ENCODE results near the gene ASXL3. TPM values are rescaled to one million over a fixed set of nuclear protein-coding genes. Genes with fewer than 3 reads are reported as not detected.

ASXL3 gene
- total and polyA plus RNA-seq, 2 donors (not counting 1 experiment from before 2014, with no cell fraction given) = 0.02 TPM; not detected in 1

DNA sequence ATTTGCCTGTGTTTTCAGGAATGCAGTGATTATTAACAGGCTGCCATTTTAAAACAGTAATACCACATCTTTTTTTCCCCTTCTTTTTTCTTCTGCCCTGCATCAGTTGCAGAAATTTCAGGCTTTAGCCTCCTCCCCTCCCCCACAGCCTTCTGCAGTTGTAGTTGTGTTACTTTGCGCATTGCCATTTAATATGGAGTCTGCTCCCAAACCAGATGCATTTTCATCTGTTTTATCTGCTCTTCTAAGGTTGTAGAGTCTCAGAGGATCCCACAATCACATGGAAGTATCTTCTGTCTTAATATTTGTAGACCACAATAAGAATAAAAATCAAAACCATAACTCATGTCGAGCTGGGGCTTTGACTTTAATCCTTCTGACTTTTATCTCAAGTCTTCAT lies 3.8 kb downstream of the ASXL3 start:
- Histone ChIP-seq H3K27me3 (replicated peaks in 1 of 4; ENCODE audit: control extremely low read depth in 1 of 4, control insufficient read depth in 3 of 4, insufficient read depth in 4 of 4, low read length in 3 of 4) (peaks cover 0 to 19% (median 11%) of the 10 kb centered on the region in 4 experiments), H3K9me3 (ENCODE audit: control extremely low read depth in 1 of 3, control insufficient read depth in 2 of 3, insufficient read depth in 1 of 3, low read length in 2 of 3) (peaks cover 0 to 10% (median 0%) of the 10 kb centered on the region in 3 donors), H3K4me1 (ENCODE audit: control insufficient read depth in 2 of 2, insufficient read depth in 2 of 2, low read length in 2 of 2) (peaks cover 12 to 14% of the 10 kb centered on the region in 2 donors), H3K79me2 (ENCODE audit: control insufficient read depth, insufficient read depth, low read length) (no peaks in the 10 kb centered on the region), H4K20me1 (ENCODE audit: control insufficient read depth, insufficient read depth, low read length, poor library complexity, severe bottlenecking) (no peaks in the 10 kb centered on the region), H3K4me3 (ENCODE audit: control extremely low read depth in 1 of 5, extremely low read depth in 1 of 5, insufficient read depth in 1 of 5, low read depth in 2 of 5, low read length in 4 of 5) (no peak overlapping the region), H3K27ac (ENCODE audit: low read length in 2 of 2) (no peak overlapping the region), H3K36me3 (replicated peaks in 1 of 2; ENCODE audit: control extremely low read depth in 1 of 2, control insufficient read depth in 1 of 2, extremely low read depth in 1 of 2, insufficient read depth in 2 of 2, low read length in 1 of 2) (no peaks in the 10 kb centered on the region), H3K4me2 (replicated peaks; ENCODE audit: low read depth, low read length, poor library complexity, severe bottlenecking) (no peak overlapping the region), H3K9ac (ENCODE audit: low read length) (no peak overlapping the region), H2AFZ (ENCODE audit: insufficient read depth, low read depth, low read length, poor library complexity, severe bottlenecking) (no peak overlapping the region)
- no peak overlapping the region for H3K4me3 Mint-ChIP-seq
- ChIA-PET POLR2A (no interaction called here), CTCF (no interaction called here)
- no peak for DNase-seq
- H3K9me3 Mint-ChIP-seq (ENCODE audit: insufficient read depth) = no peaks in the 10 kb centered on the region
- WGBS (ENCODE audit: insufficient coverage) = no CpG with 5 or more reads among the region's 2 CpGs
- TF ChIP-seq, protein P1, sequence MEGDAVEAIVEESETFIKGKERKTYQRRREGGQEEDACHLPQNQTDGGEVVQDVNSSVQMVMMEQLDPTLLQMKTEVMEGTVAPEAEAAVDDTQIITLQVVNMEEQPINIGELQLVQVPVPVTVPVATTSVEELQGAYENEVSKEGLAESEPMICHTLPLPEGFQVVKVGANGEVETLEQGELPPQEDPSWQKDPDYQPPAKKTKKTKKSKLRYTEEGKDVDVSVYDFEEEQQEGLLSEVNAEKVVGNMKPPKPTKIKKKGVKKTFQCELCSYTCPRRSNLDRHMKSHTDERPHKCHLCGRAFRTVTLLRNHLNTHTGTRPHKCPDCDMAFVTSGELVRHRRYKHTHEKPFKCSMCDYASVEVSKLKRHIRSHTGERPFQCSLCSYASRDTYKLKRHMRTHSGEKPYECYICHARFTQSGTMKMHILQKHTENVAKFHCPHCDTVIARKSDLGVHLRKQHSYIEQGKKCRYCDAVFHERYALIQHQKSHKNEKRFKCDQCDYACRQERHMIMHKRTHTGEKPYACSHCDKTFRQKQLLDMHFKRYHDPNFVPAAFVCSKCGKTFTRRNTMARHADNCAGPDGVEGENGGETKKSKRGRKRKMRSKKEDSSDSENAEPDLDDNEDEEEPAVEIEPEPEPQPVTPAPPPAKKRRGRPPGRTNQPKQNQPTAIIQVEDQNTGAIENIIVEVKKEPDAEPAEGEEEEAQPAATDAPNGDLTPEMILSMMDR (IDR thresholded peaks at IDR 0.05) = no peak
- no peak for TF ChIP-seq EZH2 (IDR thresholded peaks at IDR 0.05; ENCODE audit: borderline replicate concordance, insufficient read depth, low read depth, low read length, poor library complexity, severe bottlenecking)
- H3K27me3 Mint-ChIP-seq = peaks cover 10% of the 10 kb centered on the region
- H3K27ac Mint-ChIP-seq = no peak overlapping the region
- intact Hi-C loops (cut with micrococcal nuclease) = no loop called here
- ATAC-seq (ENCODE audit: low read depth) = no peak
- H3K4me1 Mint-ChIP-seq = peaks cover 6% of the 10 kb centered on the region

DNA sequence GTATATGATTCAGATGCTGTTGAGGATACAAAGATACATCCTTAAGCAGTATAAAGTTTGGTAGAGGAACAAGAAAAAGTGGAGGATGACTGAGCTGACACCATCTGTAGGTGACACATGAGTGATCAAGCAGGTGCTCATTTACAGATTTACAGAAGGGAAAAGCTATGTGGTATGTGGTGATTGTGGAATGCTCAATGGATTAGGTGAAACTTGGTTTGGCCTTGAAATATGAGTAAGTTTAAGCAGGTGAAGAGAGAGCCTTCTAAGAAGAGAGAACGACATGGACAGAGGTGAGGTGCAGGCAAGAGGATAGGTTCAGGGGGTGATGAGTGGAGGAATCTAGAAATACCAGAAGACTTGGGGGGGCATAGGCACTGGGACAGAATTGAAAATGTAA lies 5.9 kb downstream of the ASXL3 start:
- H3K9ac ChIP-seq (ENCODE audit: low read length) = no peak overlapping the region
- no peaks in the 10 kb centered on the region for H3K79me2 ChIP-seq (ENCODE audit: control insufficient read depth, insufficient read depth, low read length)
- Mint-ChIP-seq H3K27me3 (peaks cover 3% of the 10 kb centered on the region), H3K4me3 (no peak overlapping the region), H3K27ac (no peak overlapping the region), H3K4me1 (no peaks in the 10 kb centered on the region), H3K9me3 (ENCODE audit: insufficient read depth) (no peaks in the 10 kb centered on the region)
- no peak for TF ChIP-seq EZH2 (IDR thresholded peaks at IDR 0.05; ENCODE audit: borderline replicate concordance, insufficient read depth, low read depth, low read length, poor library complexity, severe bottlenecking)
- TF ChIP-seq, protein P1 (IDR thresholded peaks at IDR 0.05) = no peak
- WGBS (ENCODE audit: insufficient coverage) = 95% methylated on average over 1 of the region's 1 CpG
- peaks cover 0 to 2% (median 1%) of the 10 kb centered on the region in 3 donors for H3K9me3 ChIP-seq (ENCODE audit: control extremely low read depth in 1 of 3, control insufficient read depth in 2 of 3, insufficient read depth in 1 of 3, low read length in 2 of 3)
- ChIA-PET CTCF (no interaction called here), POLR2A (no interaction called here)
- intact Hi-C loops (cut with micrococcal nuclease) = no loop called here
- H3K27me3 ChIP-seq (replicated peaks in 1 of 4; ENCODE audit: control extremely low read depth in 1 of 4, control insufficient read depth in 3 of 4, insufficient read depth in 4 of 4, low read length in 3 of 4) = peaks cover 0 to 16% (median 5%) of the 10 kb centered on the region in 4 experiments
- H3K4me1 ChIP-seq (ENCODE audit: control insufficient read depth in 2 of 2, insufficient read depth in 2 of 2, low read length in 2 of 2) = peaks cover 3 to 4% of the 10 kb centered on the region in 2 donors
- H3K36me3 ChIP-seq (replicated peaks in 1 of 2; ENCODE audit: control extremely low read depth in 1 of 2, control insufficient read depth in 1 of 2, extremely low read depth in 1 of 2, insufficient read depth in 2 of 2, low read length in 1 of 2) = no peaks in the 10 kb centered on the region
- no peaks in the 10 kb centered on the region for H4K20me1 ChIP-seq (ENCODE audit: control insufficient read depth, insufficient read depth, low read length, poor library complexity, severe bottlenecking)
- H2AFZ ChIP-seq (ENCODE audit: insufficient read depth, low read depth, low read length, poor library complexity, severe bottlenecking) = no peak overlapping the region
- no peak for DNase-seq
- H3K4me2 ChIP-seq (replicated peaks; ENCODE audit: low read depth, low read length, poor library complexity, severe bottlenecking) = no peak overlapping the region
- H3K4me3 ChIP-seq (ENCODE audit: control extremely low read depth in 1 of 5, extremely low read depth in 1 of 5, insufficient read depth in 1 of 5, low read depth in 2 of 5, low read length in 4 of 5) = no peak overlapping the region
- H3K27ac ChIP-seq (ENCODE audit: low read length in 2 of 2) = no peak overlapping the region
- ATAC-seq (ENCODE audit: low read depth) = no peak
